DND-41 (cell line): ENCODE measurements around the gene RBFOX2.

Experiments used
- ATAC-seq: fragments of 200-7000 bp; cut with Tn5 transposase; 3 replicates; pipeline ENCODE4 v1.9.1; 2021; ENCODE audit warnings: low read depth; ENCODE audit not compliant: insufficient read depth
- DNase-seq: peaks from one replicate; pipeline ENCODE4 v3.0.0-alpha.2; 2020
- H2AFZ ChIP-seq: 2 replicates; pipeline ENCODE4 v1.6.0; 2012; ENCODE audit warnings: low read depth, low read length
- H3K27ac ChIP-seq: 2 replicates; pipeline ENCODE4 v1.5.1; 2012; ENCODE audit warnings: low read length, inconsistent platforms
- H3K27me3 ChIP-seq: fragments of 200-600 bp; sonication (generic); 2 replicates; pipeline ENCODE4 v1.6.0; 2012; ENCODE audit warnings: low read length, mild to moderate bottlenecking, inconsistent platforms; ENCODE audit not compliant: insufficient read depth, poor library complexity
- H3K36me3 ChIP-seq: 2 replicates; pipeline ENCODE4 v1.5.1; 2012; ENCODE audit warnings: low read length, inconsistent platforms; ENCODE audit not compliant: insufficient read depth
- H3K4me1 ChIP-seq: 2 replicates; pipeline ENCODE4 v1.5.1; 2012; ENCODE audit warnings: mild to moderate bottlenecking, low read length; ENCODE audit not compliant: insufficient read depth
- H3K4me2 ChIP-seq: 2 replicates; pipeline ENCODE4 v1.6.0; 2012; ENCODE audit warnings: mild to moderate bottlenecking, moderate library complexity, low read length, inconsistent platforms; ENCODE audit not compliant: insufficient read depth
- H3K4me3 ChIP-seq, 2 experiments: fragments of 200-600 bp in 1 of 2; shearing (Covaris generic) in 1 of 2; 2 replicates each; pipeline ENCODE4 v1.5.1; 2012 to 2016; ENCODE audit warnings: inconsistent platforms in 2 of 2, low read length in 2 of 2, mild to moderate bottlenecking in 2 of 2, low read depth in 1 of 2, moderate library complexity in 1 of 2
- H3K79me2 ChIP-seq: 2 replicates; pipeline ENCODE4 v1.6.0; 2012; ENCODE audit warnings: low read length, inconsistent platforms; ENCODE audit not compliant: insufficient read depth
- H3K9ac ChIP-seq: 2 replicates; pipeline ENCODE4 v1.6.0; 2012; ENCODE audit warnings: low read depth, mild to moderate bottlenecking, inconsistent platforms, low read length, moderate library complexity
- H3K9me3 ChIP-seq: 2 replicates; pipeline ENCODE4 v1.5.1; 2012; ENCODE audit warnings: low read length, moderate library complexity, mild to moderate bottlenecking, inconsistent platforms; ENCODE audit not compliant: insufficient read depth, severe bottlenecking
- H4K20me1 ChIP-seq: 2 replicates; pipeline ENCODE4 v1.6.0; 2012; ENCODE audit warnings: low read length; ENCODE audit not compliant: insufficient read depth
- EZH2 ChIP-seq: IDR thresholded peaks from 3 replicates; pipeline ENCODE4 v1.6.1; 2012; ENCODE audit warnings: borderline replicate concordance, low read depth, mild to moderate bottlenecking, moderate library complexity, low read length, inconsistent platforms; ENCODE audit not compliant: severe bottlenecking
- TF ChIP-seq, protein P1 (sequence below): IDR thresholded peaks from 2 replicates; pipeline ENCODE4 v1.5.1; 2012; ENCODE audit warnings: borderline replicate concordance, low read length, moderate library complexity, mild to moderate bottlenecking; ENCODE audit not compliant: poor library complexity, severe bottlenecking; ENCODE audit errors: extremely low read depth

The RBFOX2 gene

DNA sequence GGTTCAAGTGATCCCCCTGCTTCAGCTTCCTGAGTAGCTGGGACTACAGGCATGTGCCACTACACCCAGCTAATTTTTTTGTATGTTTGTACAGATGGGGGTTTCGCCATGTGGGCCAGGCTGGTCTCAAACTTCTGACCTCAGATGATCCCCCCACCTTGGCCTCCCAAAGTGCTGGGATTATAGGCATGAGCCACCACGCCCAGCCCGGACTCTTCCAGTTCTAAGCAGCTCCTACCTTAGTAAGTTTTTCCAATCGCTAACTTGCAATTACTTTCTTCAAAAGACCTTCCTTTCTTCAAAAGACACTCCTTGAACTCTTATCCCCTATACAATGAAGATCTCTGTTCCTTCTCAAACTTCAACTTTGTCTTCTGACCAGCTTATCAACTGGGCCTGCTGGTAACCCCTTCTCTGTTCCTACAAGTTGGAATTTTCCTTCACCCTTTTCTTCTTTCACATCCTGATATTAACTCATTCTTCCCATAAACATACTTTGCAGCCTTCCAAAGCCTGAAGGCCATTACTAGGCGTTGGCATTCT lies 25.8 kb downstream of the RBFOX2 start:
- no peaks in the 10 kb centered on the region for H3K79me2 ChIP-seq
- no peak overlapping the region for H3K4me2 ChIP-seq
- no peak overlapping the region for H2AFZ ChIP-seq
- no peaks in the 10 kb centered on the region for H3K27me3 ChIP-seq
- H4K20me1 ChIP-seq, result no peaks in the 10 kb centered on the region
- TF ChIP-seq EZH2, result no peak
- TF ChIP-seq, protein P1, sequence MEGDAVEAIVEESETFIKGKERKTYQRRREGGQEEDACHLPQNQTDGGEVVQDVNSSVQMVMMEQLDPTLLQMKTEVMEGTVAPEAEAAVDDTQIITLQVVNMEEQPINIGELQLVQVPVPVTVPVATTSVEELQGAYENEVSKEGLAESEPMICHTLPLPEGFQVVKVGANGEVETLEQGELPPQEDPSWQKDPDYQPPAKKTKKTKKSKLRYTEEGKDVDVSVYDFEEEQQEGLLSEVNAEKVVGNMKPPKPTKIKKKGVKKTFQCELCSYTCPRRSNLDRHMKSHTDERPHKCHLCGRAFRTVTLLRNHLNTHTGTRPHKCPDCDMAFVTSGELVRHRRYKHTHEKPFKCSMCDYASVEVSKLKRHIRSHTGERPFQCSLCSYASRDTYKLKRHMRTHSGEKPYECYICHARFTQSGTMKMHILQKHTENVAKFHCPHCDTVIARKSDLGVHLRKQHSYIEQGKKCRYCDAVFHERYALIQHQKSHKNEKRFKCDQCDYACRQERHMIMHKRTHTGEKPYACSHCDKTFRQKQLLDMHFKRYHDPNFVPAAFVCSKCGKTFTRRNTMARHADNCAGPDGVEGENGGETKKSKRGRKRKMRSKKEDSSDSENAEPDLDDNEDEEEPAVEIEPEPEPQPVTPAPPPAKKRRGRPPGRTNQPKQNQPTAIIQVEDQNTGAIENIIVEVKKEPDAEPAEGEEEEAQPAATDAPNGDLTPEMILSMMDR, result no peak
- H3K4me1 ChIP-seq, result no peaks in the 10 kb centered on the region
- H3K27ac ChIP-seq, result no peak overlapping the region
- H3K9ac ChIP-seq, result no peak overlapping the region
- ATAC-seq (no peak), DNase-seq (no peak)
- no peak overlapping the region for H3K4me3 ChIP-seq
- H3K36me3 ChIP-seq, result no peaks in the 10 kb centered on the region
- H3K9me3 ChIP-seq, result no peaks in the 10 kb centered on the region

DNA sequence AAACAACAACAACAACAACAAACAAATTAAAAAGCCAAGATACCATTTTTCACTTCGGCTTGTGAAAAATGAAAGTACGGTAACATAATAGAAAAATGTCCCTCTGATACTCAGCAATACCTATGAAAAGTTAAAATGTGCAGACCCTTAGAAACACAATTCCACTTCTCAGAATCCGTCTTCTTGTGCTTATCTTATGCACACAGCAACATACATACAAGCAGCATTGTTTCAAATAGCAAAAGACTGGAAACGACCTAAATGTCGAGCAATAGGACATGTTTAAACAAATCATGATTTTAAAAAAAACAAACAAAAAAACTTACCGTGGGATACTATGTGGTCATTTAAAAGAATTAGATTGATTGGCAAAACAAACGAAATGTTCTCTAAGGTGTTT lies 26.5 kb downstream of the RBFOX2 start:
- H3K36me3 ChIP-seq, result no peaks in the 10 kb centered on the region
- no peak overlapping the region for H2AFZ ChIP-seq
- no peaks in the 10 kb centered on the region for H3K9me3 ChIP-seq
- no peak for TF ChIP-seq EZH2
- TF ChIP-seq, protein P1, result no peak
- no peak overlapping the region for H3K4me3 ChIP-seq
- H3K9ac ChIP-seq, result no peak overlapping the region
- H3K79me2 ChIP-seq, result no peaks in the 10 kb centered on the region
- no peaks in the 10 kb centered on the region for H3K4me1 ChIP-seq
- H3K27me3 ChIP-seq, result no peaks in the 10 kb centered on the region
- H3K27ac ChIP-seq, result no peak overlapping the region
- H4K20me1 ChIP-seq, result no peaks in the 10 kb centered on the region
- ATAC-seq (no peak), DNase-seq (no peak)
- no peak overlapping the region for H3K4me2 ChIP-seq

DNA sequence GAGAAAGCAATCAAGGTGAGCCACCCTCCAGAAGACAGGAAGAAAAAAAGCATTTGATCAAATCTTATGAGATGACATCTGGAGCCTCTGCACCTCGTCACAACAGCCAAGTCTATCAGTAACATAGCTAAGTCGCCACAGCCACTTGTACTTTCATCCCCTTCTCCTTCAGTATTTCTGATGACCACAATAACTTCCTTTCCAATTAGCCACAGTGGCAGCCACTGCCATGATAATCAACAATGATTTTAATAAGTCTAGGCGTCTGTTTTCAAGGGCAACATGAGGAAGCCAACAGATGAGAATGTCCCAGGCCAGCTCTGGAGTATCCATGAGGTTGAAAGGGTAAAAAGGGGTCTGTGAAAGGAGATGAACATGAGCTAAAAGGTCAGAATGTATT lies 29.9 kb downstream of the RBFOX2 start:
- H3K27ac ChIP-seq, result no peak overlapping the region
- no peak overlapping the region for H3K9ac ChIP-seq
- TF ChIP-seq EZH2, result no peak
- TF ChIP-seq, protein P1, result no peak
- no peaks in the 10 kb centered on the region for H3K4me1 ChIP-seq
- no peak overlapping the region for H2AFZ ChIP-seq
- no peak for DNase-seq
- no peak for ATAC-seq
- no peaks in the 10 kb centered on the region for H3K79me2 ChIP-seq
- H3K36me3 ChIP-seq, result no peaks in the 10 kb centered on the region
- no peaks in the 10 kb centered on the region for H4K20me1 ChIP-seq
- H3K4me2 ChIP-seq, result no peak overlapping the region
- no peaks in the 10 kb centered on the region for H3K27me3 ChIP-seq
- H3K4me3 ChIP-seq, result no peak overlapping the region
- no peaks in the 10 kb centered on the region for H3K9me3 ChIP-seq

DNA sequence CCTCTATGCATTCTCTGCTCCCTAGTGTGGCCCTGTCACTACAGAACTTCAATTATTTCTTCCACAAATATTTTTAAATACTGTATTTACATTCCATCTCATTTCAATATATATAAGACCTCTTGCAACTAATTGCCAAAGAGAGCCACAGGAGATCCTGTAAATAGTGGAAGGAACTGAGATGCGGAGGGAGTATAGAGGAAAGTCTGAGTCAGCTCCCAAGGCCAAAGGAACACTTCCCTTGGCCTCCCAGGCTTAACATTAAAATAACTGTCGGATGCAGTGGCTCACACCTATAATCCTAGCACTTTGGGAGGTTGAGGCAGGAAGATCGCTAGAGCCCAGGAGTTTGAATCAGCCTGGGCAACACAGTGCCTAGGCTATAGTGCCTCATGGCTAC lies 31.2 kb downstream of the RBFOX2 start:
- no peak for ATAC-seq
- no peak for TF ChIP-seq EZH2
- TF ChIP-seq, protein P1, result no peak

More for the DNA sequence above, 31.2 kb downstream of the RBFOX2 start:
- Histone ChIP-seq H3K9me3 (no peaks in the 10 kb centered on the region), H2AFZ (no peak overlapping the region), H3K4me1 (no peaks in the 10 kb centered on the region), H3K27me3 (no peaks in the 10 kb centered on the region), H3K27ac (no peak overlapping the region), H3K4me3 (no peak overlapping the region), H3K36me3 (no peaks in the 10 kb centered on the region), H3K9ac (no peak overlapping the region), H4K20me1 (no peaks in the 10 kb centered on the region), H3K4me2 (no peak overlapping the region), H3K79me2 (no peaks in the 10 kb centered on the region)
- DNase-seq, result no peak
